Measurements from ENCODE around the gene FBXL13.
"Not testable (repeated sequence)": the region's sequence is repeated elsewhere in the genome, so short reads cannot be mapped to it uniquely, and the experiment has no call there.

FBXL13 gene

GRCh38 chr7:103078226-103078625 is 3.6 kb upstream of the FBXL13 start:
- DNase-seq, result not testable (repeated sequence)

- no peak for DNase-seq
These were observed 2.7 kb upstream of the FBXL13 start for GRCh38 chr7:103077318-103077717.

DNA sequence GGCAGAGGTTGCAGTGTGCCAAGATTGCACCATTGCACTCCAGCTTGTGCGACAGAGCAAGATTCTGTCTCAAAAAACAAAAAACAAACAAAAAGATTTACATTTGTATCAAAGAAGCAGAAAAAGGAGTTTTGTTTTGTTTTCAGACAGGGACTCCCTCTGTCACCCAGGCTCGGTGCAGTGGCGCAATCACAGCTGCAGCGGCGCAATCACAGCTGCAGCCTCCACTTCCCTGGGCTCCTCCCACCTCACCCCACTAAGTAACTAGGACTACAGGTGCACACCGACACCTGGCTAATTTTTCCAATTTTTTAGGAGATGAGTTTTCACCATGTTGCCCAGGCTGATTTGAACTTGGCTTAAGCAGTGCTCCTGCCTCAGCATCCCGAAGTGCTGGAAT is 2.2 kb upstream of the FBXL13 start:
- DNase-seq, result no peak

- peak; percentile 63 for DNase-seq
These were observed 832 bp upstream of the FBXL13 start for GRCh38 chr7:103075337-103075918.

GRCh38 chr7:103073989-103074518 is 542 bp downstream of the FBXL13 start:
- no peak for DNase-seq

DNA sequence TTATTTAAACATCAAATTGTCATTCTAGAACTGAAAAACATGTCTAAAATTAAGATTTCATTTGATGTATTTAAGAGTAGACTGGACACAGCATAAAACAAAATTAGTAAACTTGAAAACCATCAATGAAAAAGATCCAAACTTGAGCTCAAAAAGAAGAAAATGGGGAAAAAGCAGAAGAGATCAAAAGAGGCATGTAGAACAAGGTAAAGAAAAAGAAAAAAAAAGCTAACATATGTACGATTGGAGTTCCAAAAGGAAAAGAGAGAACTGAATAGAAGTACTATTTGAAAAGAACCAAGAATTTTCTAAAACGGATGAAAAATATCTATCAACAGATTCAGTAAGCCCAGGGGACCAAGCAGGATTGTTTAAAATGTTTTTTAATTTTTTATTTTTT is 3.6 kb downstream of the FBXL13 start:
- no peak for DNase-seq

GRCh38 chr7:103068414-103069403 is 5.9 kb downstream of the FBXL13 start:
- no peak for DNase-seq

DNA sequence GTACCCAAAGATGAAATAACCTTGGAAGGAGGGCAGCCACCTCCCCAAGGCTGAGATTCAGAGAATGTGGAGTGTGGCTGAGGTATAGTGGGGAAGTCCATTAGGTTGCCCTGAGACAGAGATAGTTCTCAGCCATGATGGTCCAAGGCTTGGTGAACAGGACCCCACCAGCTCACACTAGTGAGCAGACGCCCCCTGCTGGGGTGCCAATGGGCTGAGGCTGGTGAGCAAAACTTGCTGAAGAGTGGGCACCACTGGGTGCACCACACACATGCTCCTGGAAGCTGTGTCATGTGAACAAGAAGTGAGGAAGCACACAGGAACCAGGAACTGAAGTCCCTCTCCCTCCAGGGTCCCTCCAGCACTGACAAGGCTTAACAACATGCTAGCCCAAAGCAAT is 8.9 kb downstream of the FBXL13 start:
- peak; percentile 44 for DNase-seq

DNA sequence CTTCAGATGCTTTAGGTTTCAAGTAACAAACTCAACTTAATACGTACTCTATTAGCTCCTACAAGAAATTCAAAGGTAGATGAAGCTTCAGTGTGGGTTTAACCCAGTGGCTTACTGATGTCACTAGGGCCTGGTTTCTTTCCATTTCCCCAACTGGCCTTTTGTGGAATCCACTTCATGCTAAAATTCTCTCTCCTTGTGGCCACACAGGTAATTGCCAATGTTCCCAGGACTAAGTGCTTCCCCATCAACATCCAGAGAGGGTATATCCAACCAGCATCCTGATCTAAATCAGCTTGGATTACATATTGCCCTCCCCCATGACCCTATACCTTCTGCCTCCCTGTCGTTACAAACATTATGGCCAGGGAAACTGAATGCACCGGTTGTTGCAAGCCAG is 10.7 kb downstream of the FBXL13 start:
- no peak for DNase-seq

GRCh38 chr7:103059471-103059870 is 15.1 kb downstream of the FBXL13 start:
- DNase-seq, result no peak

DNA sequence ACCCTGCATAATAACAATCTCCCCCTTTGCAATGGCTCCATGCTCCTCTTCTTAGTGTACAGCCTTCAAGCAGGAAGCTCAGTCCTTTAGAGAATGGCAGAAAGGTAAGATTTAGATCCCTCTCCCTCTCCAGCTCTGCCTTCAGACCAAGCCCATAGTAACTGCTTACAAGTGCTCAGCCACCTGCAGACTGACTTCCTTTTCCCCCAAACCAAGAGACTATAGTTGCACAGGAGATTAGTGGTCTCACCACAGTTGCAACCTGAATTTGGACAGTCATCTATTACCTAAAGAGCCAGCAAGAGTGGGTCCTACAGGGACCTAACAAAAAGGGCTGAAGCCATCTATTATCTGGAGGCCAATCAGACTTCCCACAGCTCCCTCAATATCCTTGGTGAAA is 16.5 kb downstream of the FBXL13 start:
- no peak for DNase-seq

DNA sequence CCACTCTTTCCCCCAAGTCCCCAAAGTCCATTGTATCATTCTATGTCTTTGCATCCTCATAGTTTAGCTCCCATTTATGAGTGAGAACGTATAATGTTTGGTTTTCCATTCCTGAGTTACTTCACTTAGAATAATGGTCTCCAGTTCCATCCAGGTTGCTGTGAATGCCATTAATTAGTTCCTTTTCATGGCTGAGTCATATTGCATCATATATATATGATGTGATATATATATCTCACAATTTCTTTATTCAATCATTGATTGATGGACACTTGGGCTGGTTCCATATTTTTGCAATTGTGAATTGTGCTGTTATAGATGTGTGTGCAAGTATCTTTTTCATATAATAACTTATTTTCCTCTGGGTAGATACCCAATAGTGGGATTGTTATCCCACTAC is 18.6 kb downstream of the FBXL13 start:
- not testable (repeated sequence) for DNase-seq

- no peak for DNase-seq
These were observed 23.1 kb downstream of the FBXL13 start for GRCh38 chr7:103051519-103051918.

DNA sequence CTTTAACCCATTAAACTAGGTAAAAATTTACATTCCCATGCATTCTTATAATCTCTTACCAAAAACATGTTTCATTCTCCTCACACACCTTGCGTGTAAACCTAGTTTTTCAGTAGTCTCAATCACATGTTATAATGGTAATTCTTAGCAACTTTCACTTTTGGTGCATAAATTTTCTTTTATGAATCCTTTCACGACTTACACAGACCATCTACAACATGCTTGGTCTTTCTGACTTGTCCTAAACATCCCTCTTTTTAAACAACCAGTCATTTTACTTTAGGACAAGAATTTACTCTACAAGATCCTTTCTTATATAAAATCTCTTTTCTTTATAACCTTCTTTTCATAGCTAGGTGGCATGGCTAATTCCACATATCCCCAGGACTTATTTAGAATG is 25.8 kb downstream of the FBXL13 start:
- DNase-seq, result no peak

GRCh38 chr7:103041815-103042214 is 32.8 kb downstream of the FBXL13 start:
- DNase-seq, result not testable (repeated sequence)

DNA sequence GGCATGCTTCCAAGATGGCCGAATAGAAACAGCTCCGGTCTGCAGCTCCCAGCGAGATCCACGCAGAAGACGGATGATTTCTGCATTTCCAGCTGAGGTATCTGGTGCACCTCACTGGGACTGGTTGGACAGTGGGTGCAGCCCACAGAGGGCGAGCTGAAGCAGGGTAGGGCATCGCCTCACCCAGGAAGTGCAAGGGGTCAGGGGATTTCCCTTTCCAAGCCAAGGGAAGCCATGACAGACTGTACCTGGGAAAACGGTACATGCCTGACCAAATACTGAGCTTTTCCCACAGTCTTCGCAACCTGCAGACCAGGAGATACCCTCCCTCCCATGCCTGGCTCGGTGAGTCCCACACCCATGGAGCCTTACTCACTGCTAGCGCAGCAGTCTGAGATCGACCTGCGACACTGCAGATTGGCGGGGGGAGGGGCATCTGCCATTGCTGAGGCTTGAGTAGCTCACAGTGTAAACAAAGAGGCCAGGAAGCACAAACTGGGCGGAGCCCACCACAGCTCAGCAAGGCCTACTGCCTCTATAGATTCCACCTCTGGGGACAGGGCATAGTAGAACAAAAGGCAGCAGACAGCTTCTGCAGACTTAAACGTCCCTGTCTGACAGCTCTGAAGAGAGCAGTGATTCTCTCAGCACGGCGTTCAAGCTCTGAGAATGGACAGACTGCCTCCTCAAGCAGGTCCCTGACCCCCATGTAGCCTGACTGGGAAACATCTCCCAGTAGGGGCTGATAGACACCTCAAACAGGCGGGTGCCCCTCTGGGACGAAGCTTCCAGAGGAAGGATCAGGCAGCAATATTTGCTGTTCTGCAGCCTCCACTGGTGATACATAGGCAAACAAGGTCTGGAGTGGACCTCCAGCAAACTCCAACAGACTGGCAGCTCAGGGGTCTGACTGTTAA is 36.5 kb downstream of the FBXL13 start:
- DNase-seq, result peak; percentile 21

DNA sequence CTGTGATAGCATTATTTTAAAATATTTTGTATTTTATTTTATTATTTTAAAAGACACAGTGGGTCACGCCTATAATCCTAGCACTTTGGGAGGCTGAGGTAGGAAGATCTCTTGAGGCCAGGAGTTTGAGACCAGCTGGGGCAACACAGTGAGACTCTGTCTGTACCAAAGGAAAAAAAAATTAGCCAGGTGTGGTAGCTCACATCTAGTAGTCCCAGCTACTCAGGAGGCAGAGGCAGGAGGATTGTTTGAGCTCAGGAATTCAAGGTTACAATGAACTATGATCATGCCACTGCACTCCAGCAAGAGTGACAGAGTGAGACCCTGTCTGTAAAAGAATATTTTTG is 37.1 kb downstream of the FBXL13 start:
- no peak for DNase-seq

DNA sequence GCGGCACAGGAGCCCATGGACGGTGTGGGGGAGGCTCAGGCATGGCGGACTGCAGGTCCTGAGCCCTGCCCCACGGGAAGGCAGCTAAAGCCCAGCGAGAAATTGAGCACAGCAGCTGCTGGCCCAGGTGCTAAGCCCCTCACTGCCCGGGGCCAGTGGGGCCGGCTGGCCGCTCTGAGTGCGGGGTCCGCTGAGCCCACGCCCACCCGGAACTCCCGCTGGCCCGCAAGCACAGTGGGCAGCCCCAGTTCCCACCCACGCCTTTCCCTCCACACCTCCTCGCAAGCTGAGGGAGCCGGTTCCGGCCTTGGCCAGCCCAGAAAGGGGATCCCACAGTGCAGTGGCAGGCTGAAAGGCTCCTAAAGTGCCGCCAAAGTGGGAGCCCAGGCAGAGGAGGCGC is 40.3 kb downstream of the FBXL13 start:
- not testable (repeated sequence) for DNase-seq

- no peak for DNase-seq
These were observed 42.8 kb downstream of the FBXL13 start for GRCh38 chr7:103031781-103032180.

GRCh38 chr7:103031024-103031423 is 43.6 kb downstream of the FBXL13 start:
- DNase-seq, result no peak

GRCh38 chr7:103025341-103025740 is 49.3 kb downstream of the FBXL13 start:
- no peak for DNase-seq

GRCh38 chr7:103023578-103023977 is 51.0 kb downstream of the FBXL13 start:
- not testable (repeated sequence) for DNase-seq

DNA sequence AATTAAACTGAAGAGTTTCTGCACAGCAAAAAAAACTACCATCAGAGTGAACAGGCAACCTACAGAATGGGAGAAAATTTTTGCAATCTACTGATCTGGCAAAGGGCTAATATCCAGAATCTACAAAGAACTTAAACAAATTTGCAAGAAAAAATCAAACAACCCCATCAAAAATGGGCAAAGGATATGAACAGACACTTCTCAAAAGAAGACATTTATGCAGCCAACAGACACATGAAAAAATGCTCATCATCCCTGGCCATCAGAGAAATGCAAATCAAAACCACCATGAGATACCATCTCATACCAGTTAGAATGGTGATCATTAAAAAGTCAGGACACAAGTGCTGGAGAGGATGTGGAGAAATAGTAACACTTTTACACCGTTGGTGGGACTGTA is 53.1 kb downstream of the FBXL13 start:
- not testable (repeated sequence) for DNase-seq
